ENCODE measurements around the gene CBX6.

CBX6 gene

GRCh38 chr22:38873469-38874411 is 1.7 kb upstream of the CBX6 start:
- no peak for DNase-seq (ENCODE audit: low read depth)

GRCh38 chr22:38872831-38873248 is 824 bp upstream of the CBX6 start:
- DNase-seq (ENCODE audit: low read depth) = peak; percentile 29

GRCh38 chr22:38871360-38872171 is 450 bp downstream of the CBX6 start:
- peak; percentile 18 for DNase-seq (ENCODE audit: low read depth)

GRCh38 chr22:38870791-38871359 is 1.1 kb downstream of the CBX6 start:
- DNase-seq (ENCODE audit: low read depth) = no peak

GRCh38 chr22:38870312-38870741 is 1.7 kb downstream of the CBX6 start:
- peak; percentile 80 for DNase-seq (ENCODE audit: low read depth)

GRCh38 chr22:38869663-38870062 is 2.4 kb downstream of the CBX6 start:
- no peak for DNase-seq (ENCODE audit: low read depth)

GRCh38 chr22:38868886-38869381 is 3.1 kb downstream of the CBX6 start:
- DNase-seq (ENCODE audit: low read depth) = peak; percentile 50

GRCh38 chr22:38868286-38868721 is 3.7 kb downstream of the CBX6 start:
- no peak for DNase-seq (ENCODE audit: low read depth)

GRCh38 chr22:38867471-38868285 is 4.3 kb downstream of the CBX6 start:
- no peak for DNase-seq (ENCODE audit: low read depth)

GRCh38 chr22:38867124-38867455 is 4.9 kb downstream of the CBX6 start:
- DNase-seq (ENCODE audit: low read depth) = no peak

- no peak for DNase-seq (ENCODE audit: low read depth)
Measured at GRCh38 chr22:38866399-38867123, 5.5 kb downstream of the CBX6 start.

- DNase-seq (ENCODE audit: low read depth) = no peak
Measured at GRCh38 chr22:38866024-38866398, 6.0 kb downstream of the CBX6 start.

- DNase-seq (ENCODE audit: low read depth) = no peak
Measured at GRCh38 chr22:38865201-38866023, 6.6 kb downstream of the CBX6 start.

GRCh38 chr22:38864361-38865191 is 7.4 kb downstream of the CBX6 start:
- DNase-seq (ENCODE audit: low read depth) = no peak

GRCh38 chr22:38863531-38864131 is 8.4 kb downstream of the CBX6 start:
- DNase-seq (ENCODE audit: low read depth) = no peak

- no peak for DNase-seq (ENCODE audit: low read depth)
Measured at GRCh38 chr22:38862375-38863329, 9.4 kb downstream of the CBX6 start.

GRCh38 chr22:38861927-38862326 is 10.1 kb downstream of the CBX6 start:
- no peak for DNase-seq (ENCODE audit: low read depth)
